Endodermal cell (in vitro differentiated cells): ENCODE measurements around the gene SPC25. TPM values are rescaled to one million over a fixed set of nuclear protein-coding genes. Genes with fewer than 3 reads are reported as not detected.

Experiments
- DNase-seq: peaks from one replicate; pipeline ENCODE4 v3.0.0-alpha.2; 2017
- H3K27ac ChIP-seq: 2 replicates; pipeline ENCODE4 v1.5.1; 2013; ENCODE audit warnings: mild to moderate bottlenecking, low read depth, low read length, moderate library complexity
- H3K27me3 ChIP-seq: 2 replicates; pipeline ENCODE4 v1.6.1; 2013; ENCODE audit warnings: mild to moderate bottlenecking, low read length, moderate library complexity; ENCODE audit not compliant: insufficient read depth, control insufficient read depth, poor library complexity, severe bottlenecking
- H3K36me3 ChIP-seq: 2 replicates; pipeline ENCODE4 v1.7.0; 2013; ENCODE audit warnings: mild to moderate bottlenecking, low read length, moderate library complexity; ENCODE audit not compliant: control insufficient read depth, insufficient read depth
- H3K4me1 ChIP-seq: one replicate; pipeline ENCODE4 v1.7.0; 2013; ENCODE audit warnings: low read length; ENCODE audit not compliant: control insufficient read depth, insufficient read depth
- H3K4me3 ChIP-seq: 2 replicates; pipeline ENCODE4 v1.5.1; 2013; ENCODE audit warnings: mild to moderate bottlenecking, low read length, moderate library complexity
- H3K9ac ChIP-seq: 2 replicates; pipeline ENCODE4 v1.6.1; 2013; ENCODE audit warnings: mild to moderate bottlenecking, low read length, moderate library complexity; ENCODE audit not compliant: poor library complexity, severe bottlenecking; ENCODE audit errors: extremely low read depth
- H3K9me3 ChIP-seq: 2 replicates; pipeline ENCODE4 v1.6.1; 2013; ENCODE audit warnings: mild to moderate bottlenecking, low read length, moderate library complexity; ENCODE audit not compliant: control insufficient read depth
- H3K27ac Mint-ChIP-seq: 2 replicates; pipeline ENCODE4 v1.8.0; 2020; ENCODE audit warnings: mixed read lengths
- H3K27me3 Mint-ChIP-seq: 2 replicates; pipeline ENCODE4 v1.8.0; 2021; ENCODE audit warnings: mild to moderate bottlenecking, mixed read lengths; ENCODE audit not compliant: insufficient read depth
- H3K36me3 Mint-ChIP-seq: 2 replicates; pipeline ENCODE4 v1.8.0; 2020; ENCODE audit warnings: low read depth, mixed read lengths
- H3K4me1 Mint-ChIP-seq: 2 replicates; pipeline ENCODE4 v1.8.0; 2020; ENCODE audit warnings: mixed read lengths
- H3K4me3 Mint-ChIP-seq: 2 replicates; pipeline ENCODE4 v1.8.0; 2020; ENCODE audit warnings: mild to moderate bottlenecking, moderate library complexity, mixed read lengths
- H3K9me3 Mint-ChIP-seq: 2 replicates; pipeline ENCODE4 v1.8.0; 2020; ENCODE audit warnings: mild to moderate bottlenecking, mixed read lengths
- WGBS, 2 experiments: methylation state at CpG; one replicate each; pipeline versions ENCODE4 v1.1.5 to v1.1.7; 2013; ENCODE audit warnings: missing lambda C conversion rate in 2 of 2, mixed read lengths in 1 of 2; ENCODE audit not compliant: insufficient coverage in 1 of 2, insufficient read length in 1 of 2; 5-methylcytosine and 5-hydroxymethylcytosine counted together
- total RNA-seq, 2 donors: library from RNA; stranded (reverse); fragmentation: NEBNext Ultra II Directional in 1 of 2; extraction: Animal tissue kit (Norgen Biotek cat#: 25700) in 1 of 2; gene quantifications; 2 replicates in 1 of 2; 3 replicates in 1 of 2; pipeline ENCODE4 v1.2.1, GENCODE V29; 2021
- TF ChIP-seq, protein P1 (sequence below): fragments of 200-600 bp; sonication (generic); conservative IDR thresholded peaks from 2 replicates; pipeline ENCODE4 v1.5.0; 2021; ENCODE audit warnings: antibody characterized with exemption, mild to moderate bottlenecking

SPC25 gene
- total RNA-seq, 2 donors from 2014 or later = 22.4 to 57.8 TPM

DNA sequence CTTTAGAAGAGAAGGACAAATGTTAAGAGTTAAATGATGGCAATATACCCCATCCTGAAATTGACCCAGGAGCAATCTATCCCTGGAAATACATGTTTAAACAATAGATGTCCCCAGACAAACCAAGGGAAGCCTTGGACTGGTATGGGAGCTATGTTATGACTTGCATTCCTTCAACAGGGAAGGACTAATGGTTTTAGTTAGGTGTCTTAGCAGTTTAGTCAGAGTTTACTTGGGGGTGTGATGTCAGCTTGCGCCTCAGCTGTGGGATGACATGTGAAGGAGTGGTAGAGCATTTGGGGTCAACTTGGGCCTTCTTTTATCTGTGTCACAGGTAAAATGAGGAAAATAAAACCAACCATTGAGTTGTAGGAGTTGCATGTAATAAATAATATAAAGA lies 36.8 kb downstream of the SPC25 start:
- no peaks in the 10 kb centered on the region for H3K27me3 ChIP-seq
- H3K36me3 Mint-ChIP-seq = peaks cover 2% of the 10 kb centered on the region
- H3K9ac ChIP-seq = no peak overlapping the region
- 94 to 100% methylated on average over 1 of the region's 1 CpG for WGBS, 2 experiments
- no peaks in the 10 kb centered on the region for H3K27me3 Mint-ChIP-seq
- peaks cover 8% of the 10 kb centered on the region for H3K4me1 Mint-ChIP-seq
- no peak for DNase-seq
- no peak overlapping the region for H3K27ac ChIP-seq
- no peaks in the 10 kb centered on the region for H3K4me1 ChIP-seq
- no peaks in the 10 kb centered on the region for H3K9me3 ChIP-seq
- no peak overlapping the region for H3K27ac Mint-ChIP-seq
- TF ChIP-seq, protein P1, sequence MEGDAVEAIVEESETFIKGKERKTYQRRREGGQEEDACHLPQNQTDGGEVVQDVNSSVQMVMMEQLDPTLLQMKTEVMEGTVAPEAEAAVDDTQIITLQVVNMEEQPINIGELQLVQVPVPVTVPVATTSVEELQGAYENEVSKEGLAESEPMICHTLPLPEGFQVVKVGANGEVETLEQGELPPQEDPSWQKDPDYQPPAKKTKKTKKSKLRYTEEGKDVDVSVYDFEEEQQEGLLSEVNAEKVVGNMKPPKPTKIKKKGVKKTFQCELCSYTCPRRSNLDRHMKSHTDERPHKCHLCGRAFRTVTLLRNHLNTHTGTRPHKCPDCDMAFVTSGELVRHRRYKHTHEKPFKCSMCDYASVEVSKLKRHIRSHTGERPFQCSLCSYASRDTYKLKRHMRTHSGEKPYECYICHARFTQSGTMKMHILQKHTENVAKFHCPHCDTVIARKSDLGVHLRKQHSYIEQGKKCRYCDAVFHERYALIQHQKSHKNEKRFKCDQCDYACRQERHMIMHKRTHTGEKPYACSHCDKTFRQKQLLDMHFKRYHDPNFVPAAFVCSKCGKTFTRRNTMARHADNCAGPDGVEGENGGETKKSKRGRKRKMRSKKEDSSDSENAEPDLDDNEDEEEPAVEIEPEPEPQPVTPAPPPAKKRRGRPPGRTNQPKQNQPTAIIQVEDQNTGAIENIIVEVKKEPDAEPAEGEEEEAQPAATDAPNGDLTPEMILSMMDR = no peak
- no peak overlapping the region for H3K4me3 ChIP-seq
- peaks cover 4% of the 10 kb centered on the region for H3K36me3 ChIP-seq
- no peaks in the 10 kb centered on the region for H3K9me3 Mint-ChIP-seq
- no peak overlapping the region for H3K4me3 Mint-ChIP-seq

DNA sequence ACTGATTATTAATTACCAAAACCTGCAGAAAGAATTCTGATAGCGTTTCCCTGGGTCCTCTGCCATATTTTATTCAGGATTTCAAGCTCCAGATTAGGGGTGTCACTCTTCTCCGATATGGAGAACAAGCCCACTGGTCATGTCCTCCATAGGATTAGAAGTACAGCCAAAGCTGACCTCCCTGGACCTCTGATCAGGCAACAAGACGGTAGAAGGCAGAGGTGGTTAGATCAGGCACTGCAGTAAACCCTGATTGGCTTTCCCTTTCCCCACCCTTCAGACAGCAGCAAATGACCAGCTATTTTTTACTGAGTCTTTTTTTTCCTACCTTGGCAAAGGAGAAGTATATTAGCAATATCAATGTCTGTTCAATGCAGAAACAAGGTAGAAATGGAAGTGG lies 37.7 kb downstream of the SPC25 start:
- WGBS, 2 experiments = 68 to 74% methylated on average over 3 of the region's 3 CpGs
- no peak overlapping the region for H3K27ac Mint-ChIP-seq
- DNase-seq = no peak
- no peaks in the 10 kb centered on the region for H3K27me3 ChIP-seq
- peaks cover 8% of the 10 kb centered on the region for H3K4me1 Mint-ChIP-seq
- H3K9ac ChIP-seq = no peak overlapping the region
- TF ChIP-seq, protein P1 = no peak
- H3K27me3 Mint-ChIP-seq = no peaks in the 10 kb centered on the region
- H3K4me3 Mint-ChIP-seq = no peak overlapping the region
- H3K36me3 Mint-ChIP-seq = peaks cover 2% of the 10 kb centered on the region
- no peak overlapping the region for H3K4me3 ChIP-seq
- H3K9me3 ChIP-seq = no peaks in the 10 kb centered on the region
- no peaks in the 10 kb centered on the region for H3K4me1 ChIP-seq
- H3K36me3 ChIP-seq = no peaks in the 10 kb centered on the region
- H3K27ac ChIP-seq = no peak overlapping the region
- H3K9me3 Mint-ChIP-seq = no peaks in the 10 kb centered on the region

DNA sequence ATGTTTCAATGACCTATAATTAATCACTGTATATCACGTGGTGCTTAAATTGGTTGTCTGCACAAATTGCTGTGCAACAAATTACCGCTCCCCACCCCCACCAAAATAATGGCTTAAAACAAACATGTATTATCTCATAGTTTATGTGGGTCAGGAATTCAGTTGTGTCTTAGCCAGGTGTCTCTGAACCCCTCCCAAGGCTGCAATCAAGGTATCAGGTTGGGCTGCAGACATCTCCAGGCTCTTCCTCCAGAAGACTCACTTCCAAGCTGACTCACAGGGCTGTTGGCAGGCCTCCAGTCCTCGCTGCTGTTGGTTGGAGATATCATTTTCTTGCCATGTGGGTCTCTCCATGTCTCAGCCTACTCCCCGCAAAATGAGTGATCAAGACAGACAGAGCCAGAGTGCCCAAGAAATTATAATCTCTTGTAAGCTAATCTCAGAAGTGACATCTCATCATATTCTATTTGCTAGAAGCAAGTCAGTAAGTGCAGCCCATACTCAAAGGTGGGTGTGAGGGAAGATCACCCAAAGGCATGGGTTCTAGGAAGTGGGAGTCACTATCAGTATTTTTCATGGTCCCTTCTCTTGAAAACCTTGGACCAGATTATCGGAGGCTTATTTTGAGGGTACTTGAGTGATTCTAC lies 38.4 kb downstream of the SPC25 start:
- Histone ChIP-seq H3K36me3 (no peaks in the 10 kb centered on the region), H3K9ac (no peak overlapping the region), H3K27me3 (no peaks in the 10 kb centered on the region), H3K27ac (no peak overlapping the region), H3K9me3 (no peaks in the 10 kb centered on the region), H3K4me1 (no peaks in the 10 kb centered on the region), H3K4me3 (no peak overlapping the region)
- no peak overlapping the region for H3K27ac Mint-ChIP-seq
- H3K9me3 Mint-ChIP-seq = no peaks in the 10 kb centered on the region
- peaks cover 2% of the 10 kb centered on the region for H3K36me3 Mint-ChIP-seq
- no peak for DNase-seq
- peaks cover 4% of the 10 kb centered on the region for H3K4me1 Mint-ChIP-seq
- TF ChIP-seq, protein P1 = no peak
- H3K4me3 Mint-ChIP-seq = no peak overlapping the region
- WGBS, 2 experiments = 93 to 97% methylated on average over 2 to 5 of the region's 5 CpGs
- no peaks in the 10 kb centered on the region for H3K27me3 Mint-ChIP-seq
